NCI-H748 treated with DMSO at 0.1 percent for 48 hours (cell line): ENCODE measurements around the gene UGT1A3.

Experiments
- DNase-seq: peaks from one replicate; lab custom pipeline; 2025; lab: John Stamatoyannopoulos, UW

Gene UGT1A3

GRCh38 chr2:233758141-233758540 lies 29.3 kb downstream of the UGT1A3 start:
- no peak for DNase-seq

- no peak for DNase-seq
Observed at GRCh38 chr2:233758849-233759248, 30.0 kb downstream of the UGT1A3 start.

- no peak for DNase-seq
Observed at GRCh38 chr2:233760043-233760442, 31.2 kb downstream of the UGT1A3 start, which contains the start of gene UGT1A1. Gene UGT1A1 (plus strand): TSS chr2:233760270. CDS start chr2:233760288, 18 bp downstream.

GRCh38 chr2:233761040-233761769 lies 32.4 kb downstream of the UGT1A3 start:
- no peak for DNase-seq

- DNase-seq = no peak
Observed at GRCh38 chr2:233764264-233764663, 35.4 kb downstream of the UGT1A3 start.

GRCh38 chr2:233764761-233765160 lies 35.9 kb downstream of the UGT1A3 start:
- DNase-seq = no peak

GRCh38 chr2:233766416-233766815 lies 37.6 kb downstream of the UGT1A3 start:
- no peak for DNase-seq

- no peak for DNase-seq
Observed at GRCh38 chr2:233768076-233768475, 39.2 kb downstream of the UGT1A3 start.

GRCh38 chr2:233769260-233769659 lies 40.4 kb downstream of the UGT1A3 start:
- no peak for DNase-seq

GRCh38 chr2:233772153-233772552 lies 43.3 kb downstream of the UGT1A3 start:
- no peak for DNase-seq

GRCh38 chr2:233772583-233772982 lies 43.7 kb downstream of the UGT1A3 start:
- DNase-seq = no peak

GRCh38 chr2:233773854-233774253 lies 45.0 kb downstream of the UGT1A3 start:
- no peak for DNase-seq

- DNase-seq = no peak
Observed at GRCh38 chr2:233775414-233775813, 46.6 kb downstream of the UGT1A3 start.

- DNase-seq = no peak
Observed at GRCh38 chr2:233778030-233778429, 49.2 kb downstream of the UGT1A3 start, which contains the start of gene MROH2A. Gene MROH2A (plus strand): TSS chr2:233778330. CDS start chr2:233779359, 1,029 bp downstream.

- no peak for DNase-seq
Observed at GRCh38 chr2:233779722-233780121, 50.9 kb downstream of the UGT1A3 start.

- DNase-seq = no peak
Observed at GRCh38 chr2:233780771-233781170, 51.9 kb downstream of the UGT1A3 start.

GRCh38 chr2:233789554-233789953 lies 60.7 kb downstream of the UGT1A3 start:
- DNase-seq = no peak

GRCh38 chr2:233791151-233791882 lies 62.5 kb downstream of the UGT1A3 start:
- no peak for DNase-seq

- DNase-seq = no peak
Observed at GRCh38 chr2:233791883-233792329, 63.1 kb downstream of the UGT1A3 start.

- DNase-seq = no peak
Observed at GRCh38 chr2:233792720-233793119, 63.9 kb downstream of the UGT1A3 start.

GRCh38 chr2:233793465-233794127 lies 64.8 kb downstream of the UGT1A3 start:
- no peak for DNase-seq

GRCh38 chr2:233794128-233794658 lies 65.4 kb downstream of the UGT1A3 start:
- DNase-seq = no peak
